Bronchial epithelial cell (primary cell): ENCODE measurements around the gene CDK5R2. TPM values are rescaled to one million over a fixed set of nuclear protein-coding genes. Genes with fewer than 3 reads are reported as not detected.

Experiments used
- DNase-seq: peaks from one replicate; pipeline ENCODE4 v3.0.0-alpha.2; 2010; ENCODE audit warnings: low read depth
- FAIRE-seq: peaks from 2 replicates; lab custom pipeline; 2011; peaks lifted over from hg19 to GRCh38; lab: Jason Lieb, UNC
- H3K27me3 ChIP-seq: 2 replicates; pipeline ENCODE4 v1.5.1; 2011; ENCODE audit warnings: low read length; ENCODE audit not compliant: control insufficient read depth, insufficient read depth
- H3K36me3 ChIP-seq: 2 replicates; pipeline ENCODE4 v1.5.1; 2011; ENCODE audit warnings: low read length; ENCODE audit not compliant: control insufficient read depth, insufficient read depth
- H3K4me3 ChIP-seq: 2 replicates; pipeline ENCODE4 v1.5.1; 2011; ENCODE audit warnings: mild to moderate bottlenecking, low read depth, low read length, control low read depth
- total RNA-seq: library from RNA; depleted of rRNA; stranded (reverse); fragments of >200 nt; gene quantifications from 2 replicates; pipeline ENCODE4 v1.2.1, GENCODE V29; 2014
- TF ChIP-seq, protein P1 (sequence below): IDR thresholded peaks from 2 replicates; pipeline ENCODE4 v1.5.1; 2011; ENCODE audit warnings: mild to moderate bottlenecking, moderate library complexity, low read length, control low read depth, inconsistent platforms; ENCODE audit not compliant: insufficient read depth, severe bottlenecking

CDK5R2 gene
- total RNA-seq, 1 donor from 2014 or later: not detected

- H3K4me3 ChIP-seq: no peak overlapping the region
- H3K36me3 ChIP-seq: no peaks in the 10 kb centered on the region
- no peak for DNase-seq
- peaks cover 62% of the 10 kb centered on the region for H3K27me3 ChIP-seq
- TF ChIP-seq, protein P1, sequence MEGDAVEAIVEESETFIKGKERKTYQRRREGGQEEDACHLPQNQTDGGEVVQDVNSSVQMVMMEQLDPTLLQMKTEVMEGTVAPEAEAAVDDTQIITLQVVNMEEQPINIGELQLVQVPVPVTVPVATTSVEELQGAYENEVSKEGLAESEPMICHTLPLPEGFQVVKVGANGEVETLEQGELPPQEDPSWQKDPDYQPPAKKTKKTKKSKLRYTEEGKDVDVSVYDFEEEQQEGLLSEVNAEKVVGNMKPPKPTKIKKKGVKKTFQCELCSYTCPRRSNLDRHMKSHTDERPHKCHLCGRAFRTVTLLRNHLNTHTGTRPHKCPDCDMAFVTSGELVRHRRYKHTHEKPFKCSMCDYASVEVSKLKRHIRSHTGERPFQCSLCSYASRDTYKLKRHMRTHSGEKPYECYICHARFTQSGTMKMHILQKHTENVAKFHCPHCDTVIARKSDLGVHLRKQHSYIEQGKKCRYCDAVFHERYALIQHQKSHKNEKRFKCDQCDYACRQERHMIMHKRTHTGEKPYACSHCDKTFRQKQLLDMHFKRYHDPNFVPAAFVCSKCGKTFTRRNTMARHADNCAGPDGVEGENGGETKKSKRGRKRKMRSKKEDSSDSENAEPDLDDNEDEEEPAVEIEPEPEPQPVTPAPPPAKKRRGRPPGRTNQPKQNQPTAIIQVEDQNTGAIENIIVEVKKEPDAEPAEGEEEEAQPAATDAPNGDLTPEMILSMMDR: no peak
- no peak for FAIRE-seq
Measured at GRCh38 chr2:218992703-218993344, 33.4 kb downstream of the CDK5R2 start.

GRCh38 chr2:218993345-218994315 is 34.2 kb downstream of the CDK5R2 start, which contains the start of gene CRYBA2:
Gene CRYBA2, minus strand, starts transcription at chr2:218993422. Its CDS starts 246 bp downstream, at chr2:218993176.
- peaks cover 55% of the 10 kb centered on the region for H3K27me3 ChIP-seq
- peak within 1 kb of the TSS; percentile 17 for H3K4me3 ChIP-seq
- TF ChIP-seq, protein P1: peak; percentile 10
- FAIRE-seq: no peak
- no peaks in the 10 kb centered on the region for H3K36me3 ChIP-seq
- peak; percentile 16 for DNase-seq

GRCh38 chr2:218995561-218995960 is 36.1 kb downstream of the CDK5R2 start:
- H3K36me3 ChIP-seq: no peaks in the 10 kb centered on the region
- peaks cover 41% of the 10 kb centered on the region for H3K27me3 ChIP-seq
- no peak overlapping the region for H3K4me3 ChIP-seq
- FAIRE-seq: no peak
- DNase-seq: no peak
- TF ChIP-seq, protein P1: no peak

- DNase-seq: peak; percentile 58
- FAIRE-seq: peak; percentile 89
- Histone ChIP-seq H3K4me3 (peak overlapping the region; percentile 28), H3K27me3 (peaks cover 37% of the 10 kb centered on the region), H3K36me3 (no peaks in the 10 kb centered on the region)
- TF ChIP-seq, protein P1: peak; percentile 91
Measured at GRCh38 chr2:218995972-218996711, 36.7 kb downstream of the CDK5R2 start.

GRCh38 chr2:218996937-218997336 is 37.5 kb downstream of the CDK5R2 start:
- TF ChIP-seq, protein P1: no peak
- DNase-seq (no peak), FAIRE-seq (no peak)
- H3K27me3 ChIP-seq: peaks cover 29% of the 10 kb centered on the region
- H3K4me3 ChIP-seq: no peak overlapping the region
- no peaks in the 10 kb centered on the region for H3K36me3 ChIP-seq
